Middle frontal gyrus (tissue), 1 donor: ENCODE data around the gene MEPCE.

Experiments
- DNase-seq: peaks from one replicate; pipeline ENCODE4 v3.0.0-alpha.2; 2015; ENCODE audit warnings: low spot score; ENCODE audit errors: extremely low spot score

MEPCE gene

GRCh38 chr7:100406767-100407166, 22.9 kb upstream of the MEPCE start:
- no peak for DNase-seq

- peak; percentile 11 for DNase-seq
These were observed 22.1 kb upstream of the MEPCE start for GRCh38 chr7:100407285-100408180.

GRCh38 chr7:100411101-100411500, 18.5 kb upstream of the MEPCE start:
- DNase-seq, result no peak

DNA sequence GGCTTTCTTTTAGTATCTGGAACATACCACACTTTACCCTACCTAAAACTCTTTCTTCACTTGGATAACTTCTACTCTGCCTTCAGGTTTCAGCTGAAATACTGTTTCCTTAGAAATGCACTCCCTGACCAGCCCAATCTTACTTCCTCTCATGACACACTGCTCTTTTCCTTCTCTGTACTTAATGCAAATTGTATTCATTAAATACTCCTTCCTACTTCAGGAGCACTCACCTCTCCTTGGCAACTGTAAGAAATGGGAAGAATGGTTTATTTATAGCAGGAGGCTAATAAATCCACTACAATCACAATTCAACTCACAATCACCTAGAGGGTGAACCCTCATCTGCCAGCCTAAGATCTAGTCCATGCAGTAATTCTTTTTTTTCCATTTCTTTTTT, 16.3 kb upstream of the MEPCE start:
- no peak for DNase-seq

DNA sequence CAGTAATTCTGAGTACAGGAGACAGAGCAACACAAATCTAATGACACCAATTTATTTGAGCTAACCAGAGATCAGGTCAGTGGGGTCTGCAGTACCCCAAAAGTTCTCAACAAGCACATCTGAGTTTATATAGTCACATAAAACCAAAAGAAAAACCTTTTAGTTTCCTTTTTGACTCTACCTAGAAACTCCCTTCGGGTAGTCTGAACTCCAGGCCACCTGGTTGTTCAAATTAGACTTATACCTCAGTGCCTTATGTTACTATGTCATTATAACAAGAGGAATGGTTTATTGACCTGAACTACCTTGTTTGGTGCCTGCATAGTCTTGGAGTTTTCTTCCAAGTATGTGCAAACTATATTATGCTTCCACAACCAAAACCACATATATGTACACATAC, 15.7 kb upstream of the MEPCE start:
- DNase-seq, result no peak

GRCh38 chr7:100415448-100415847, 14.2 kb upstream of the MEPCE start:
- no peak for DNase-seq

DNA sequence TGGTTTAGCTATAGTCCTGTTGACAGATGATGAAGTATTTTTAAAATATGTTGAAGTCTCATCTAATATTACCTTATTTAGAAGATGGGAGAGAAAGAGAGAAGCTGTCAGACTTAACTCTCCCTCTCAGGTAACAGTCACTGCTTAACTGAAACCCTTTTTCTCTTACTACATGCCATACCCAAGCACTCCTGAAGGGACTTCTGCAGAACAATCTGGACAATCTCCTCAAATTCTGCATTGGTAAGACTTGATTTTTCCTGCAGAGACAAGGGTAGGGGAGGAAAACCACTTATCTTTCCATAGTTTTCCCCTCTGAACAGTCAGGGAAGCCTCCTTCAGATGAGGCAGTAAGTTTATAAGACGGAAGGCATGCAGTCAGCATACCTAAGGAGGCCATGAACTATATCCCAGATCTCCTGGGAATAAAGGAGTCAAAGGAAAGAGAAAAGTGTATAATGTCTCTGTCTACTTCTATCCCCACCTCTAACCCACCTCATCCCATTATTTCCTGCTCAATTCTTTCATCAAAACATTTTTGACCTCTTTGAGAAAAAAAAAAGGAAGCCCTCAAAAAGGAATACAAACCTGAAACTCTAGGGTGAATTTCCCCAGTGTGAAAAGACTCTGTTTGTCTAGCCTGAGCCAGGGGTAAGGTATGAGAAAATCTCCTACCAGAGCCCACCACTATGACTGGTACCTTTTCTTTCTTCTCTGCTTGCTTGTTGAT, 10.5 kb upstream of the MEPCE start:
- no peak for DNase-seq

DNA sequence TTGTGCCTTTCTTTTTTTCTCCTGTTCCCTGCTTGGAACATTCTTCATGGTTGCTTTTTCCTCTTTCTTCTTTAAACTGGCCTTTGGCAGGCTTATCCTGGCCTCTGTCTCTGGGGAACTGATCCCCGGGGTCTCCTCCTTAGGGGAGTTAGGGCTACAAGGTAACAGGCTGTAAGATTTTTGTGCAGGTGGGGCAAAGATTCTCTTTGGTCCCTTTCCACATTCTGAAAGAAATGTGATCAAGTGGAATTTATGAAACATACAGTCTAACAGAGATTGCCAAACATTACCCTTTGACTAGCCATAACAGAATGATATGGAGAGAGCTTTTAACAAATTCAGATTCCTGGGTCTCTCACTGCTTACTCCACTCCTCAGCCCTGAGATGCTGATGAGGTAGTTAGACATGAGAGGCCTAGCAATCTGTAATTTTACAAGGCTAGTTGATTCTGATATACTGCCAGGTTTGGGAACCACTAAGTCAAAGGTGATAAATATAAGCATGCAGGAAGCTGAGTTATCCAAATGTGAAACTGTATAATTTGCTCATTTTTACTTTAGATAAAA, 9.9 kb upstream of the MEPCE start:
- DNase-seq, result no peak

DNA sequence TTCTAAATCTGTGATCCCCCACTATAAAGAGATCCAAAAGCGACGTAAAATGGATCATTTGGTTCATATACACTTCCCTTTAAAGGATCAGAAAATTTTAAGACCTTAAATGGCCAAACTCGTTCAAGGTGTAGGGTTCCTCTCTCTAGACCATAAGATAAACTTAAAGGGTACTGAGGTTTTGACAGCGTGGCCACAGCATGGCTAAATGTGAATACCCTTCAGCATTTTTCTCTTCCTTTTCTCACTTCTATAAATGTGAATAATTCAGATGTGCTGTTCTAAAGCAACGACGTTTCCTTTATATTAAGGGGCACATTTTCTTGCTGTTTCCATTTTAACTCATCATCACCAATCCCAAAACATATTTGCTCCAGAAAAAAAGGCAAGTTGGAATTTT, 6.3 kb upstream of the MEPCE start:
- no peak for DNase-seq

DNA sequence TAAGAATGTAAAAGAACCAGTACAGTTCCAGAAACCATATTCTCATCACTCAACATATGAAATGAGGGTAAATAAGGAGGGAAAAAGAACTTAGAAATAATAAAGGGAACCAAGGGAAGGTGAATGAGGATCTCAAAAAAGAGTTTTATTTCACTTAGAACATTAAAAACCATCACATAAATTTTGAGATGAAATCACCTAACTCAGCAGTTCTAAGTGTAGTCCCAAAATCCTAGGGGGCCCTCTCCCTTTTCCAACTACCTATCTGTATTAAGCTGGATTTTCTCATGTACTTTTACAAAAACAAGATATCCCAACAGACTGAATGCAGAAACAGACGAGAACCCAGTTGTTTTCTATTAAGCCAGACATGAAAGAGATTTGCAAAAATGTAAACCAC, 4.3 kb upstream of the MEPCE start:
- DNase-seq, result no peak

GRCh38 chr7:100426516-100426915, 3.1 kb upstream of the MEPCE start:
- DNase-seq, result no peak

DNA sequence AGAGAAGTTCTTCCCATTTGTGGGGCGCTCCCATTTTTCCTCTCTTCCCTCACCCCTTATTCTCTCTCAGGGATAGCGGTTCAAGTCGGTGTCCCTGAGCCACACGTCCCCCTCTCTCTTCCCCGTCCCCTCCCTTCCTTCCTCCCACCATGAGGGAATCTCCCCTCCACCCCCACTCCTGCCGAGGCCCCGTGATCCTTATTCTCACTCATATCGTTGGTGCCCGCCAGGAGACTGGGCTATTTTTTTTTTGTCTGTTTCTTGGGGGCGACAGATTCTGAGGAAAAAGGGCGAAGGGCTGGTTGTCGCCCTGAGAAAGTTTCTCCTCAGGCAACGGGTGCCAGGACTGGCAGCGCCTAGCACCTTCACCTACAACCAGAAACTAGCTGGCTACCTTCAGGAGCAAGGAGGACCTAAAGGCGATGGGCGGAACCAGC, 1.9 kb upstream of the MEPCE start:
- no peak for DNase-seq

GRCh38 chr7:100428199-100428966, 1.2 kb upstream of the MEPCE start, which contains the start of gene ZCWPW1:
ZCWPW1 (minus strand) TSS chr7:100428703; CDS start chr7:100420649, 8,054 bp downstream.
- DNase-seq, result peak; percentile 88

GRCh38 chr7:100428967-100429636, 529 bp upstream of the MEPCE start:
- DNase-seq, result peak; percentile 97

DNA sequence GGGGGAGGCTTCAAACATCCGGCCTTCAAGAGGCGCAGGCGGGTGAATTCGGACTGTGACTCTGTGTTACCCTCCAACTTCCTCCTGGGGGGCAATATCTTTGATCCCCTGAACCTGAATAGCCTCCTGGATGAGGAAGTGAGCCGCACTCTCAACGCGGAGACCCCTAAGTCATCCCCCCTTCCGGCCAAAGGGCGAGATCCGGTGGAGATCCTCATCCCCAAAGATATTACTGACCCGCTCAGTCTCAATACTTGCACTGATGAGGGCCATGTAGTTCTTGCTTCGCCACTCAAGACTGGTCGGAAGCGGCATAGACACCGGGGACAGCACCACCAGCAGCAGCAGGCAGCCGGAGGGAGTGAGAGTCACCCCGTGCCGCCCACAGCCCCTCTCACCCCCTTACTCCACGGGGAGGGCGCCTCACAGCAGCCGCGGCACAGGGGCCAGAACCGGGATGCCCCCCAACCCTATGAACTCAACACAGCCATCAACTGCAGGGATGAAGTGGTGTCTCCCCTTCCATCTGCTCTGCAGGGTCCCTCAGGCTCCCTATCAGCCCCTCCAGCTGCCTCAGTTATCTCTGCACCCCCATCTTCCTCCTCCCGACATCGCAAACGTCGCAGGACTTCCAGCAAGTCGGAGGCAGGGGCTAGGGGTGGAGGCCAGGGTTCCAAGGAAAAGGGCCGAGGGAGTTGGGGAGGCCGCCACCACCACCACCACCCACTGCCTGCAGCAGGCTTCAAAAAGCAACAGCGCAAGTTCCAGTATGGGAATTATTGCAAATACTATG, 1.1 kb downstream of the MEPCE start:
- no peak for DNase-seq

DNA sequence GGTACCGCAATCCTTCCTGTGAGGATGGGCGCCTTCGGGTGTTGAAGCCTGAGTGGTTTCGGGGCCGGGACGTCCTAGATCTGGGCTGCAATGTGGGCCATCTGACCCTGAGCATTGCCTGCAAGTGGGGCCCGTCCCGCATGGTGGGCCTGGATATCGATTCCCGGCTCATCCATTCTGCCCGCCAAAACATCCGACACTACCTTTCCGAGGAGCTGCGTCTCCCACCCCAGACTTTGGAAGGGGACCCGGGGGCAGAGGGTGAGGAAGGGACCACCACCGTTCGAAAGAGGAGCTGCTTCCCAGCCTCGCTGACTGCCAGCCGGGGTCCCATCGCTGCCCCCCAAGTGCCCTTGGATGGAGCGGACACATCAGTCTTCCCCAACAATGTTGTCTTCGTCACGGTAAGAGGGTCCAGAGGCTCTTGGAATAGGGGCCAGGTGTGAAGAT, 1.7 kb downstream of the MEPCE start:
- no peak for DNase-seq

DNA sequence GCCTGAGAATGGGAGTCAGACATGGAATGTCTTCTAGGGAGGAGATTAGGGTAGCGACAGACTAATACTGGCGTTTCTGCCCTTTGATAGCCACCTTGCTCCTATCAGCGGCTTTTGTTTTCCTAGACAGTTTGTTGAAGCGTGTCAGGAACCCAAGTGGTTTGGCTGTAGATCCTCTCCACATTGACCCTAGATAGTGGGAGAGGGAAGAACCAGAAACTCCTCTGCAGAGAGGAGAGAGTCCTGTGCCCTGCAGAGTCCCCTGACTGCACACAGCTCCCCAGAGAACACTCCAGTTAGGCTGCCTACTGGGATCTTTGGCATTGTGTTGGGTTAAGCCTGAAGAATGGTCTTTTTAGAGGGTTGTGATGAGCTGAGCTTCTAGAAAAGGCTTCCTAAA, 2.4 kb downstream of the MEPCE start:
- DNase-seq, result no peak

DNA sequence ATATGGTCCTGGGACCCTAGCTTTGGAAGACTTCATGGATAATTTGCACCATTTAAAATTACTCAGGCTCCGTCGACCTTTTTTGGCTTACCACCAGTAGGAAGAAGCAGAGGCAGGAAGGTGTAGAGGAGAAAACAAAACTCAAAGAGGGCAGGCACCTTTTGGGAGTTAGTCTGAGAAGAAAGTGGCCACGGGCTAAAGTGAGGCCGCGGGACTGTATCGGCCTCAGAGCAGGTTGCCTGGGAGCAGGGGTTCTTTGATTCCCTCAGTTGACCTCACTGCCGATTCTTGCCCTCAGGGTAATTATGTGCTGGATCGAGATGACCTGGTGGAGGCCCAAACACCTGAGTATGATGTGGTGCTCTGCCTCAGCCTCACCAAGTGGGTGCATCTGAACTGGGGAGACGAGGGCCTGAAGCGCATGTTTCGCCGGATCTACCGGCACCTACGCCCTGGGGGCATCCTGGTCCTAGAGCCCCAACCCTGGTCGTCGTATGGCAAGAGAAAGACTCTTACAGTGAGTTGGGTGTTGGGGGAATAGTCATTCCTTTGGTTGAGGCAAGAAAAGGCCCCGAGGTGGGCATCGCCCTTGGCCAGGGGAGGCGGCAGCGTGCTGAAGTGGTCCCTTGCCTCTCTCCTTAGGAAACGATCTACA, 3.1 kb downstream of the MEPCE start:
- DNase-seq, result no peak

GRCh38 chr7:100433276-100433591, 3.6 kb downstream of the MEPCE start:
- DNase-seq, result no peak
